Psoas muscle (tissue), 8 donors: ENCODE data around the gene ING3. TPM values are rescaled to one million over a fixed set of nuclear protein-coding genes. Genes with fewer than 3 reads are reported as not detected.
A peak's percentile ranks its signal among the peaks of the same experiment; 100 is the strongest.

ENCODE experiments used
- ATAC-seq, 4 donors: fragments of 200-7000 bp; cut with Tn5 transposase; one replicate each; pipeline ENCODE4 v1.9.1; 2020; ENCODE audit warnings: moderate library complexity in 3 of 4, mild to moderate bottlenecking in 2 of 4
- DNase-seq, 2 donors: peaks; one replicate each; pipeline ENCODE4 v3.0.0-alpha.2; 2020
- H3K27ac ChIP-seq: fragments of 200-600 bp; one replicate; pipeline ENCODE4 v1.8.0; 2022
- H3K27me3 ChIP-seq, 3 donors: fragments of 200-600 bp in 1 of 3; one replicate each; pipeline versions ENCODE4 v1.6.1 to v1.8.0; 2013 to 2022; ENCODE audit warnings: low read length in 2 of 3, mild to moderate bottlenecking in 2 of 3, moderate library complexity in 1 of 3; ENCODE audit not compliant: insufficient read depth in 3 of 3
- H3K36me3 ChIP-seq, 2 donors: fragments of 200-600 bp in 1 of 2; one replicate each; pipeline versions ENCODE4 v1.6.1 to v1.8.0; 2013 to 2022; ENCODE audit warnings: low read depth in 1 of 2, mild to moderate bottlenecking in 1 of 2, moderate library complexity in 1 of 2; ENCODE audit not compliant: insufficient read depth in 1 of 2
- H3K4me1 ChIP-seq: fragments of 200-600 bp; one replicate; pipeline ENCODE4 v1.8.0; 2022
- H3K4me3 ChIP-seq: fragments of 200-600 bp; one replicate; pipeline ENCODE4 v1.8.0; 2022; ENCODE audit warnings: mild to moderate bottlenecking
- H3K9me3 ChIP-seq: fragments of 200-600 bp; one replicate; pipeline ENCODE4 v1.8.0; 2022
- WGBS, 3 donors: extraction: QIAGEN DNeasy Blood & Tissue Kit; methylation state at CpG; one replicate each; pipeline versions ENCODE4 v1.1.6 to v1.1.7; 2013; 5-methylcytosine and 5-hydroxymethylcytosine counted together
- intact Hi-C, 2 donors: fragments of 100-400 bp; cut with DNase I; formaldehyde crosslinking; loops; one replicate each; pipeline versions ENCODE4 v1.11.0 to v1.14.2; 2022
- long read RNA-seq, 2 donors: library from polyadenylated mRNA; unstranded; transcript quantifications; one replicate each; pipeline ENCODE4 v2.0.0, GENCODE V29; 2021
- polyA plus RNA-seq, 3 donors: library from polyadenylated mRNA; stranded (reverse); fragments of 200-250 nt; gene quantifications; one replicate each; pipeline ENCODE4 v1.2.3, GENCODE V29; 2013
- total RNA-seq, 4 donors: library from RNA; stranded (reverse); fragmentation: NEBNext Ultra II Directional in 2 of 4; extraction: Animal tissue kit (Norgen Biotek cat#: 25700) in 2 of 4; gene quantifications; one replicate each; pipeline versions ENCODE4 v1.2.1 to v1.2.4, GENCODE V29; 2021 to 2023
- TF ChIP-seq, protein P1 (sequence below): fragments of 200-600 bp; IDR thresholded peaks from one replicate; pipeline ENCODE4 v1.8.0; 2022; ENCODE audit warnings: antibody characterized with exemption
- donor health status: healthy with polysubstance abuse.
- donor health status: DM: no; HTN: no; CAD: no; lungs with moderate emphysema.
- donor health status: Bipolar disorder and iron deficiency.
- donor health status: healthy.
- donor health status: DM: yes; HTN: yes; CAD: no.
- donor health status: DM: no; HTN: no; CAD: no.
- donor health status: DM: no; HTN: no; CAD: no.
- donor health status: DM: yes; HTN: yes; CAD: no.

Gene ING3, protein sequence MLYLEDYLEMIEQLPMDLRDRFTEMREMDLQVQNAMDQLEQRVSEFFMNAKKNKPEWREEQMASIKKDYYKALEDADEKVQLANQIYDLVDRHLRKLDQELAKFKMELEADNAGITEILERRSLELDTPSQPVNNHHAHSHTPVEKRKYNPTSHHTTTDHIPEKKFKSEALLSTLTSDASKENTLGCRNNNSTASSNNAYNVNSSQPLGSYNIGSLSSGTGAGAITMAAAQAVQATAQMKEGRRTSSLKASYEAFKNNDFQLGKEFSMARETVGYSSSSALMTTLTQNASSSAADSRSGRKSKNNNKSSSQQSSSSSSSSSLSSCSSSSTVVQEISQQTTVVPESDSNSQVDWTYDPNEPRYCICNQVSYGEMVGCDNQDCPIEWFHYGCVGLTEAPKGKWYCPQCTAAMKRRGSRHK
- total RNA-seq, result 10 to 100 TPM in 1 of 4 donors, 1 to 10 TPM in 3; 7.1 to 10.1 (median 9.6) TPM
- 1 to 10 TPM; 5.5 to 8.3 (median 6.2) TPM for polyA plus RNA-seq
- long read RNA-seq, donor 1, transcript ING3-201 (12 exons, 3,777 nt), result major isoform, 7 of 7 reads
- long read RNA-seq, donor 1, partial matches to known transcripts, result 0 of 7 reads
- long read RNA-seq, donor 1, other reads (novel, unspliced or antisense), result 0 of 7 reads
- long read RNA-seq, donor 2, transcript ING3-201 (12 exons, 3,777 nt), result major isoform, 6 of 9 reads
- long read RNA-seq, donor 2, partial matches to known transcripts, result 1 of 9 reads
- long read RNA-seq, donor 2, other reads (novel, unspliced or antisense), result 0 of 9 reads

DNA sequence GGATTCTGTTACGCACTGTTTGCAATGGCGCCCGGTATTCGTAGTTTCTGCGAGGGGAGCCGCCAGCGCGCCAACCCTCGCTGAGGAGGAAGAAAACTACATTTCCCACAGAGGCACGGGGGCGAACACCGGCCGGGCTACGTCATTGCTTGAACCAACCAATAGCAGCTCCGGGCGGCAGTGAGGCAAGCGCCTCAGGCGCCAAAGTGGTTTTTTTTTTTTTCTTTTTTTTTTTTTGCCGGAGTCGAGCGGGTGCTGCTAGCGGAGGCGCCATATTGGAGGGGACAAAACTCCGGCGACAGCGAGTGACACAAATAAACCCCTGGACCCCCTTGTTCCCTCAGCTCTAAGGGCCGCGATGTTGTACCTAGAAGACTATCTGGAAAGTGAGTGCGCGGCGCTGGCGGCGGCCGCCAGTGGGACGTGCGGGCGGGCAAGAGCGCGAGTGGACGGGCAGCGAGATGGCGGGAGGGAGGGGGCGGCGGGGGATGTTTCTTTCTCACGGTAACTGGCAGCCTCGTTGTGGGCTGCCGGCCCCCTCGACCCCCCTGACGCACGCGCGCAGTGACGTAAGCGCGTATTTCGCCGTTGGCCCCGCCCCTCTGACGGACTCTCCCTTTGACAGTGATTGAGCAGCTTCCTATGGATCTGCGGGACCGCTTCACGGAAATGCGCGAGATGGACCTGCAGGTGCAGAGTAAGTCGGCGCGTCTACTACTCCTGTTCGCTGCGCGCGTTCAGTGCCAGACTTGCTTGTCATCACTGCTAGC, at the start of gene ING3:
Gene ING3 (plus strand): TSS at position 239 of the 770 bp plus-strand sequence. CDS start 120 bp downstream, at position 359.
- Histone ChIP-seq H3K4me1 (peaks cover 19% of the 10 kb centered on the region), H3K36me3 (peaks cover 0 to 40% of the 10 kb centered on the region in 2 donors), H3K27me3 (no peaks in the 10 kb centered on the region), H3K9me3 (no peaks in the 10 kb centered on the region), H3K4me3 (peak within 1 kb of the TSS; percentile 73), H3K27ac (peak within 1 kb of the TSS; percentile 91)
- ATAC-seq (peak; percentile 96 to 98 (median 97)), DNase-seq (peak; percentile 95 to 98)
- intact Hi-C loops, result loop anchor here in 1 of 2 donors (5.0 kb wide), 1 partner anchor 37 kb away; the partner anchor contains the start of gene CPED1
- TF ChIP-seq, protein P1, sequence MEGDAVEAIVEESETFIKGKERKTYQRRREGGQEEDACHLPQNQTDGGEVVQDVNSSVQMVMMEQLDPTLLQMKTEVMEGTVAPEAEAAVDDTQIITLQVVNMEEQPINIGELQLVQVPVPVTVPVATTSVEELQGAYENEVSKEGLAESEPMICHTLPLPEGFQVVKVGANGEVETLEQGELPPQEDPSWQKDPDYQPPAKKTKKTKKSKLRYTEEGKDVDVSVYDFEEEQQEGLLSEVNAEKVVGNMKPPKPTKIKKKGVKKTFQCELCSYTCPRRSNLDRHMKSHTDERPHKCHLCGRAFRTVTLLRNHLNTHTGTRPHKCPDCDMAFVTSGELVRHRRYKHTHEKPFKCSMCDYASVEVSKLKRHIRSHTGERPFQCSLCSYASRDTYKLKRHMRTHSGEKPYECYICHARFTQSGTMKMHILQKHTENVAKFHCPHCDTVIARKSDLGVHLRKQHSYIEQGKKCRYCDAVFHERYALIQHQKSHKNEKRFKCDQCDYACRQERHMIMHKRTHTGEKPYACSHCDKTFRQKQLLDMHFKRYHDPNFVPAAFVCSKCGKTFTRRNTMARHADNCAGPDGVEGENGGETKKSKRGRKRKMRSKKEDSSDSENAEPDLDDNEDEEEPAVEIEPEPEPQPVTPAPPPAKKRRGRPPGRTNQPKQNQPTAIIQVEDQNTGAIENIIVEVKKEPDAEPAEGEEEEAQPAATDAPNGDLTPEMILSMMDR, result no peak
- WGBS, 3 donors, result 0 to 1% (median 0%) methylated on average over 64 to 71 of the region's 71 CpGs

DNA sequence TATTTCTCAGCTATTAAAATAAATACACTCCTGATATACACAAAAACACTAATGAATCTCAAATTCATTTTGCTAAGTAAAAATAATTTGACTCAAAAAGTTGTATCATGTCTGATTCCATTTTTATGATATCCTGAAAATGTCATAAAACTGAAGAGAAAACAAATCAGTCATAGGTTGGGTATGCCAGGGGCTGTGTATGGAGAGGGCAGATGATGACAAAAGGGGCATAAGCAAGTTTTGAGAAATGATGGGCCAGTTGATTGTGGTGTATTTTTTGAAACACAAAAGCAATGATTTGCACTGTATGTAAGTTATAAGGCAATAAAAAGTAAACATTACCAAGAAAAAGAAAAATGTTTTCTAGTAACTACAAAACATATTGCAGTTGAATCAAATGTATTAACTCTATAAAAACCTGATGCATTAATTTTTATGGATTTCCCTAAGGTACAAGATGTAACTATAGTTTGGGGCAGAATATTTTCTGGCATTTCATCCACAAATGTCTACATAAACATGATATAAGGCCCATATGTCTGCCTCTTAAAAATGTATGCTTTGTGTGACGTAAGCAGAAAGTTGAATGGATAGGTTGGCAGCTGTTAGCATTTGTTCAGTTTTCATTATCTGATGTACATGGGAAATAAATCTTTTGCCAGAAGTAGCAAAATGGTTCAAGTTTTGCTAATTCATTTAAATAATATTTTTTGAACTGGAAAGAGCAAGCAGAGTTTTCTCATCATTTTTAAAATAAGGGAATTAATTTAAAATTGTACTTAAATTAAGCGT, 35.1 kb upstream of the ING3 start:
- DNase-seq, result no peak
- no peak overlapping the region for H3K4me3 ChIP-seq
- H3K27ac ChIP-seq, result no peak overlapping the region
- H3K9me3 ChIP-seq, result peaks cover 10% of the 10 kb centered on the region
- TF ChIP-seq, protein P1, result no peak
- ATAC-seq, result no peak
- 60 to 80% (median 61%) methylated on average over 2 of the region's 2 CpGs for WGBS, 3 donors
- H3K4me1 ChIP-seq, result no peaks in the 10 kb centered on the region
- no peaks in the 10 kb centered on the region for H3K36me3 ChIP-seq
- no peaks in the 10 kb centered on the region for H3K27me3 ChIP-seq
- intact Hi-C loops, result no loop called here

DNA sequence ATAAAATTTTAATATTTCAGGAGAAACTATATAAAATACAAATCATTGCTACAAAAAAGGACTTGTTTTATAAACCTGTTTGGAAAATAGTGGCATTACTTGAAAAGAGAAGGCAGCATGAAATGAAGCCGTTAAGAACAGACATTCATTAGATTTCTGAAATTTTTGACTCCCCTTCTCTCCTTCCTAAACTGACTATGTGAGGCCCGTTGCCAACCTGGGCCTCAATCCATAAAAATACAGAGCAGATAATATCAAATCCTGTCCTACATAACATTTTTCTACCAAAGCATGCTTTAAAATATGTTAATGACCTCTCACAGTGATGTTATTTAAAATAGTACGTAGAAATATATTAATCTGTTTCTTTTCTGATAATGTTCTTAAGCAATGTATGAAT, 34.5 kb upstream of the ING3 start:
- intact Hi-C loops, result no loop called here
- no peaks in the 10 kb centered on the region for H3K36me3 ChIP-seq
- DNase-seq (no peak), ATAC-seq (no peak)
- H3K27ac ChIP-seq, result no peak overlapping the region
- no peaks in the 10 kb centered on the region for H3K27me3 ChIP-seq
- no peaks in the 10 kb centered on the region for H3K4me1 ChIP-seq
- peaks cover 10% of the 10 kb centered on the region for H3K9me3 ChIP-seq
- H3K4me3 ChIP-seq, result no peak overlapping the region
- TF ChIP-seq, protein P1, result no peak
- 33 to 44% (median 40%) methylated on average over 3 of the region's 3 CpGs for WGBS, 3 donors

DNA sequence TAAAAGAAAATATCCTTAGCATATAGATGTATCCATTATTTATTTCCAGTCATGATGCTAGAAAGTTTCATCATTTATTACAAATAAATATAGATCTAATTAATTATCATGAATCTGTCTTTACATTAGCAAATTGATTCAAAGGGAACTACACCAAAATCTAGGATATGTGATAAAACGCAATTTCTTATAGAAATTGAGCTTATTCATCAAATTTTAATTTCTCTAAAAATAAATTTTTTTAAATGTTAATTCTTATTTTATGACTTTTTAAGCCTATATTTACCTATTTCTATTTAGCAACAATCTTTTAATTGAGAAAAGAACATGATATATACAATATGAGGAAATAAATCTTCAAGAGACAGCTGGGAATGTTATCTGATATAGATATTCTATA, 34.0 kb upstream of the ING3 start:
- TF ChIP-seq, protein P1, result no peak
- Histone ChIP-seq H3K4me3 (no peak overlapping the region), H3K36me3 (no peaks in the 10 kb centered on the region), H3K4me1 (no peaks in the 10 kb centered on the region), H3K27ac (no peak overlapping the region), H3K27me3 (no peaks in the 10 kb centered on the region), H3K9me3 (peaks cover 10% of the 10 kb centered on the region)
- no peak for ATAC-seq
- WGBS, 3 donors, result 93 to 98% (median 96%) methylated on average over 1 of the region's 1 CpG
- no peak for DNase-seq
- intact Hi-C loops, result no loop called here
